Neural cell (in vitro differentiated cells): ENCODE results near the gene MUC21. TPM values are rescaled to one million over a fixed set of nuclear protein-coding genes. Genes with fewer than 3 reads are reported as not detected.
"Not testable (repeated sequence)": the region's sequence is repeated elsewhere in the genome, so short reads cannot be mapped to it uniquely, and the experiment has no call there.

Experiments
- H2AFZ ChIP-seq: fragments of 200-600, 300-800 bp; sonication (generic), shearing (Covaris generic); 2 replicates; pipeline ENCODE4 v1.6.0; 2014; ENCODE audit warnings: low read depth, mild to moderate bottlenecking, antibody characterized with exemption, low read length, moderate library complexity
- H3F3A ChIP-seq: fragments of 200-600 bp; shearing (Covaris generic); 2 replicates; pipeline ENCODE4 v1.6.1; 2016; ENCODE audit warnings: mild to moderate bottlenecking, moderate library complexity, mixed read lengths, antibody characterized with exemption, low read length; ENCODE audit not compliant: insufficient read depth, poor library complexity, severe bottlenecking
- H3K27ac ChIP-seq: fragments of 200-600, 300-800 bp; sonication (generic), shearing (Covaris generic); 2 replicates; pipeline ENCODE4 v1.5.1; 2014; ENCODE audit warnings: mild to moderate bottlenecking, low read length, moderate library complexity
- H3K27me3 ChIP-seq: fragments of 300-800, 200-600 bp; sonication (generic), shearing (Covaris generic); 2 replicates; pipeline ENCODE4 v1.6.0; 2014; ENCODE audit warnings: mild to moderate bottlenecking, low read depth, low read length, moderate library complexity; ENCODE audit not compliant: insufficient read depth
- H3K36me3 ChIP-seq: fragments of 300-800, 200-600 bp; sonication (generic), shearing (Covaris generic); 2 replicates; pipeline ENCODE4 v1.5.1; 2014; ENCODE audit warnings: mild to moderate bottlenecking, antibody characterized with exemption, low read length, moderate library complexity; ENCODE audit not compliant: insufficient read depth
- H3K4me2 ChIP-seq: fragments of 300-800, 200-600 bp; sonication (generic), shearing (Covaris generic); 2 replicates; pipeline ENCODE4 v1.6.0; 2014; ENCODE audit warnings: mild to moderate bottlenecking, low read length
- H3K4me3 ChIP-seq: fragments of 300-800, 200-600 bp; sonication (generic), shearing (Covaris generic); 2 replicates; pipeline ENCODE4 v1.5.1; 2014; ENCODE audit warnings: mild to moderate bottlenecking, low read length, moderate library complexity
- H3K79me2 ChIP-seq: fragments of 200-600 bp; shearing (Covaris generic); replicated peaks from 2 replicates; pipeline ENCODE4 v1.6.0; 2014; ENCODE audit warnings: mild to moderate bottlenecking, low read length, moderate library complexity; ENCODE audit not compliant: insufficient read depth
- H3K9ac ChIP-seq: fragments of 300-800, 200-600 bp; sonication (generic), shearing (Covaris generic); 2 replicates; pipeline ENCODE4 v1.6.1; 2016; ENCODE audit warnings: mild to moderate bottlenecking, low read length, mixed read lengths
- H3K9me2 ChIP-seq: fragments of 200-600 bp; shearing (Covaris generic); 2 replicates; pipeline ENCODE4 v1.6.1; 2016; ENCODE audit warnings: mild to moderate bottlenecking, low read length, mixed read lengths; ENCODE audit not compliant: insufficient read depth
- H3K9me3 ChIP-seq: fragments of 200-600, 300-800 bp; sonication (generic), shearing (Covaris generic); 2 replicates; pipeline ENCODE4 v1.6.1; 2016; ENCODE audit warnings: mild to moderate bottlenecking, mixed run types, low read length, moderate library complexity, mixed read lengths
- H4K20me1 ChIP-seq: fragments of 200-600 bp; shearing (Covaris generic); 2 replicates; pipeline ENCODE4 v1.6.1; 2016; ENCODE audit warnings: mild to moderate bottlenecking, mixed run types; ENCODE audit not compliant: insufficient read depth
- CTCF ChIP-seq: fragments of 450-650 bp; IDR thresholded peaks from 2 replicates; pipeline ENCODE4 v1.5.1; 2014; ENCODE audit warnings: antibody characterized with exemption, mild to moderate bottlenecking, moderate library complexity; ENCODE audit not compliant: poor library complexity, severe bottlenecking
- EP300 ChIP-seq: fragments of 450-650 bp; conservative IDR thresholded peaks from 2 replicates; pipeline ENCODE4 v1.6.1; 2014; ENCODE audit warnings: antibody characterized with exemption, mild to moderate bottlenecking, moderate library complexity; ENCODE audit not compliant: poor library complexity, severe bottlenecking
- EZH2 ChIP-seq: fragments of 200-600, 300-800 bp; shearing (Covaris generic), sonication (generic); IDR thresholded peaks from 2 replicates; pipeline ENCODE4 v1.6.1; 2014; ENCODE audit warnings: antibody characterized with exemption, low read length, borderline replicate concordance, mild to moderate bottlenecking; ENCODE audit not compliant: insufficient read depth, poor library complexity, severe bottlenecking
- MXI1 ChIP-seq: fragments of 450-650 bp; conservative IDR thresholded peaks from 2 replicates; pipeline ENCODE4 v1.6.1; 2014; ENCODE audit warnings: antibody characterized with exemption, mild to moderate bottlenecking; ENCODE audit not compliant: poor library complexity, severe bottlenecking
- POLR2AphosphoS5 ChIP-seq: IDR thresholded peaks from 2 replicates; pipeline ENCODE4 v1.6.1; 2012
- RAD21 ChIP-seq: fragments of 450-650 bp; conservative IDR thresholded peaks from 2 replicates; pipeline ENCODE4 v1.6.1; 2014; ENCODE audit warnings: antibody characterized with exemption, mild to moderate bottlenecking, moderate library complexity
- REST ChIP-seq: IDR thresholded peaks from 2 replicates; pipeline ENCODE4 v1.6.1; 2012; ENCODE audit warnings: borderline replicate concordance
- SMC3 ChIP-seq: fragments of 450-650 bp; conservative IDR thresholded peaks from 2 replicates; pipeline ENCODE4 v1.6.1; 2014; ENCODE audit warnings: antibody characterized with exemption, mild to moderate bottlenecking, moderate library complexity; ENCODE audit not compliant: poor library complexity
- TAF1 ChIP-seq: IDR thresholded peaks from 2 replicates; pipeline ENCODE4 v1.6.1; 2012; ENCODE audit warnings: low read depth
- polyA plus RNA-seq: library from polyadenylated mRNA; depleted of rRNA; stranded (reverse); fragments of >200 nt; gene quantifications from 2 replicates; pipeline ENCODE4 v1.2.3, GENCODE V29; 2014

The MUC21 gene
- polyA plus RNA-seq, 1 donor from 2014 or later = not detected

- Histone ChIP-seq H3K27me3 (no peaks in the 10 kb centered on the region), H3F3A (no peaks in the 10 kb centered on the region), H3K9me2 (no peaks in the 10 kb centered on the region), H3K4me3 (no peak overlapping the region), H2AFZ (no peak overlapping the region), H3K9me3 (no peaks in the 10 kb centered on the region), H3K4me2 (no peak overlapping the region), H3K27ac (no peak overlapping the region), H3K9ac (no peak overlapping the region), H3K79me2 (no peaks in the 10 kb centered on the region), H4K20me1 (no peaks in the 10 kb centered on the region), H3K36me3 (no peaks in the 10 kb centered on the region)
- no peak for TF ChIP-seq EZH2
- TF ChIP-seq MXI1 = no peak
- no peak for TF ChIP-seq SMC3
- no peak for TF ChIP-seq RAD21
- no peak for TF ChIP-seq REST
- TF ChIP-seq EP300 = no peak
- TF ChIP-seq TAF1 = no peak
- TF ChIP-seq CTCF = no peak
- TF ChIP-seq POLR2AphosphoS5 = no peak
These were observed 15.3 kb downstream of the MUC21 start for GRCh38 chr6:30998785-30999184.

- not testable (repeated sequence) for H3K9ac ChIP-seq, H3K4me2 ChIP-seq, H2AFZ ChIP-seq, H3K79me2 ChIP-seq, H3F3A ChIP-seq, H3K9me3 ChIP-seq, H3K4me3 ChIP-seq, H3K36me3 ChIP-seq, H3K27ac ChIP-seq, H4K20me1 ChIP-seq, H3K27me3 ChIP-seq, H3K9me2 ChIP-seq
These were observed 16.7 kb downstream of the MUC21 start for GRCh38 chr6:31000067-31000860.
